Esophagus squamous epithelium (tissue), 4 donors: ENCODE data around the gene C19orf12.

Experiments
- POLR2A ChIP-seq, 4 donors: fragments of 450-650 bp; IDR thresholded peaks; one replicate each; pipeline ENCODE4 v1.6.1; 2017; ENCODE audit warnings: antibody characterized with exemption in 4 of 4, mild to moderate bottlenecking in 4 of 4, moderate library complexity in 3 of 4
- TF ChIP-seq, protein P1 (sequence below), 6 experiments: fragments of 450-650 bp in 4 of 6; fragments of 200-600 bp in 2 of 6; sonication (generic) in 2 of 6; IDR thresholded peaks; one replicate each; pipeline ENCODE4 v1.5.1; 2016 to 2019; ENCODE audit warnings: antibody characterized with exemption in 6 of 6, mild to moderate bottlenecking in 4 of 6, moderate library complexity in 4 of 6

DNA sequence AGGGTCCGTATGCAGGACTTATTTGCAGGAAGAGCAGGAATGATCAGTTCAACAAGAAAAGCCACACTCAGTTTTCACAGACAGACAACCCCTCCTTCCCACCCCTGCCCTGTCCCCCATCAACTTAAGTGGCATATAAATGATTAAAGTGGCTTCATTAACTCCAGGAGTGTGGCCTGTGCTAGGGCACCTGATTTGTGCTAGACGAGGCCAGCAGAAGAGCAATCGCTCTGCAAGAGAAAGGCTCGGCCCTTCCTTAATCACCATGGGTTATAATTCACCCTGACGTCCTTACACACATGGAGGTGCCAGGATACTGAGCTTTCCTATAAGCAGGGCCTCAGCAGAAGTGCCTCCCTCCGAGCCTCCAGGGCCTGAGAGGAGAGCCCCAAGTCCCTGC lies 14.6 kb downstream of the C19orf12 start:
- TF ChIP-seq, protein P1, sequence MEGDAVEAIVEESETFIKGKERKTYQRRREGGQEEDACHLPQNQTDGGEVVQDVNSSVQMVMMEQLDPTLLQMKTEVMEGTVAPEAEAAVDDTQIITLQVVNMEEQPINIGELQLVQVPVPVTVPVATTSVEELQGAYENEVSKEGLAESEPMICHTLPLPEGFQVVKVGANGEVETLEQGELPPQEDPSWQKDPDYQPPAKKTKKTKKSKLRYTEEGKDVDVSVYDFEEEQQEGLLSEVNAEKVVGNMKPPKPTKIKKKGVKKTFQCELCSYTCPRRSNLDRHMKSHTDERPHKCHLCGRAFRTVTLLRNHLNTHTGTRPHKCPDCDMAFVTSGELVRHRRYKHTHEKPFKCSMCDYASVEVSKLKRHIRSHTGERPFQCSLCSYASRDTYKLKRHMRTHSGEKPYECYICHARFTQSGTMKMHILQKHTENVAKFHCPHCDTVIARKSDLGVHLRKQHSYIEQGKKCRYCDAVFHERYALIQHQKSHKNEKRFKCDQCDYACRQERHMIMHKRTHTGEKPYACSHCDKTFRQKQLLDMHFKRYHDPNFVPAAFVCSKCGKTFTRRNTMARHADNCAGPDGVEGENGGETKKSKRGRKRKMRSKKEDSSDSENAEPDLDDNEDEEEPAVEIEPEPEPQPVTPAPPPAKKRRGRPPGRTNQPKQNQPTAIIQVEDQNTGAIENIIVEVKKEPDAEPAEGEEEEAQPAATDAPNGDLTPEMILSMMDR (IDR thresholded peaks at IDR 0.05), result no peak
- no peak for TF ChIP-seq POLR2A (IDR thresholded peaks at IDR 0.05)
